HepG2 (cell line): ENCODE measurements around the gene CIROP. TPM values are rescaled to one million over a fixed set of nuclear protein-coding genes. Genes with fewer than 3 reads are reported as not detected.

Experiments used
- ARNT ChIP-seq: fragments of 450-650 bp; IDR thresholded peaks from 2 replicates; pipeline ENCODE4 v1.6.1; 2017
- BHLHE40 ChIP-seq: IDR thresholded peaks from 2 replicates; pipeline ENCODE4 v1.6.1; 2011; ENCODE audit warnings: low read length, improper control_type of control experiment
- BORCS8-MEF2B ChIP-seq: sonication (generic); formaldehyde crosslinking; IDR thresholded peaks from 2 replicates; pipeline ENCODE4 v1.8.0; 2022; ENCODE audit warnings: mild to moderate bottlenecking, missing genetic modification reagents
- CCDC6 ChIP-seq: sonication (generic); formaldehyde crosslinking; IDR thresholded peaks from 2 replicates; pipeline ENCODE4 v1.8.1; 2022; ENCODE audit warnings: mild to moderate bottlenecking, missing genetic modification reagents, moderate library complexity
- EZH2 ChIP-seq: conservative IDR thresholded peaks from 2 replicates; pipeline ENCODE4 v1.6.1; 2012; ENCODE audit warnings: mild to moderate bottlenecking, low read depth, low read length, moderate library complexity
- FIP1L1 ChIP-seq: fragments of 200-400 bp; formaldehyde crosslinking; IDR thresholded peaks from 2 replicates; pipeline ENCODE4 v1.6.1; 2018; ENCODE audit warnings: low read depth, mild to moderate bottlenecking, low read length, moderate library complexity, borderline replicate concordance; ENCODE audit not compliant: insufficient read depth
- HDAC6 ChIP-seq: fragments of 200-600 bp; sonication (generic); IDR thresholded peaks from 2 replicates; pipeline ENCODE4 v1.7.0; 2017; ENCODE audit warnings: mild to moderate bottlenecking, antibody characterized with exemption, low read length, low read depth
- IKZF4 ChIP-seq: sonication (generic); formaldehyde crosslinking; IDR thresholded peaks from 2 replicates; pipeline ENCODE4 v1.5.1; 2020; ENCODE audit warnings: borderline replicate concordance, mild to moderate bottlenecking, low read depth, missing genetic modification reagents; ENCODE audit errors: not compliant biosample characterization
- MIER3 ChIP-seq: IDR thresholded peaks from 2 replicates; pipeline ENCODE4 v1.6.1; 2016; ENCODE audit warnings: missing compliant biosample characterization, borderline replicate concordance
- NAIF1 ChIP-seq: sonication (generic); formaldehyde crosslinking; IDR thresholded peaks from 2 replicates; pipeline ENCODE4 v1.5.0; 2020; ENCODE audit warnings: mild to moderate bottlenecking, missing genetic modification reagents, borderline replicate concordance
- PHF8 ChIP-seq: sonication (generic); formaldehyde crosslinking; IDR thresholded peaks from 2 replicates; pipeline ENCODE4 v1.5.0; 2020; ENCODE audit warnings: missing genetic modification reagents
- SAP130 ChIP-seq: IDR thresholded peaks from 2 replicates; pipeline ENCODE4 v1.6.1; 2016; ENCODE audit warnings: low read depth
- TAF15 ChIP-seq: fragments of 200-400 bp; formaldehyde crosslinking; IDR thresholded peaks from one replicate; pipeline ENCODE4 v1.6.1; 2018; ENCODE audit warnings: mild to moderate bottlenecking, low read depth, low read length; ENCODE audit not compliant: poor library complexity, severe bottlenecking
- THRA ChIP-seq: sonication (generic); formaldehyde crosslinking; IDR thresholded peaks from 2 replicates; pipeline ENCODE4 v1.4.0; 2020; ENCODE audit warnings: missing genetic modification reagents, borderline replicate concordance
- ZBTB34 ChIP-seq: sonication (generic); formaldehyde crosslinking; IDR thresholded peaks from 2 replicates; pipeline ENCODE4 v1.8.0; 2022; ENCODE audit warnings: mild to moderate bottlenecking, missing genetic modification reagents
- ZNF83 ChIP-seq: sonication (generic); formaldehyde crosslinking; IDR thresholded peaks from 2 replicates; pipeline ENCODE4 v1.4.0; 2020; ENCODE audit warnings: missing genetic modification reagents, mild to moderate bottlenecking, borderline replicate concordance
- ZSCAN25 ChIP-seq: sonication (generic); formaldehyde crosslinking; IDR thresholded peaks from 2 replicates; pipeline ENCODE4 v1.8.0; 2022; ENCODE audit warnings: mild to moderate bottlenecking, missing genetic modification reagents
- polyA plus RNA-seq, 8 experiments: library from polyadenylated mRNA; depleted of rRNA in 3 of 8; stranded (reverse) in 7 of 8; unstranded in 1 of 8; fragments of >200 nt; fragmentation: Illumina TruSeq in 4 of 8; extraction: Trizol in 4 of 8; gene quantifications; 2 replicates each; pipeline versions ENCODE4 v1.2.1 to v1.2.3, GENCODE V29; 2011 to 2016; ENCODE audit warnings: low read depth in 4 of 8, missing spikeins in 1 of 8, mixed read lengths in 1 of 8; ENCODE audit not compliant: insufficient read depth in 1 of 8
- total RNA-seq, 5 experiments: library from RNA; depleted of rRNA; stranded (reverse); fragments of >200 nt; fragmentation: Illumina TruSeq; extraction: Trizol; gene quantifications; 2 replicates each; pipeline ENCODE4 v1.2.3, GENCODE V29; 2016; ENCODE audit warnings: low read depth in 1 of 5
- TF ChIP-seq, protein P1 (sequence below): IDR thresholded peaks from 2 replicates; pipeline ENCODE4 v1.6.1; 2016; ENCODE audit warnings: missing compliant biosample characterization, missing genetic modification reagents, borderline replicate concordance

Gene CIROP
- total and polyA plus RNA-seq, 2 of the 13 experiments (the other 11 are each of a cell fraction or from before 2014, with no cell fraction given): 0.07 TPM; not detected in 1

DNA sequence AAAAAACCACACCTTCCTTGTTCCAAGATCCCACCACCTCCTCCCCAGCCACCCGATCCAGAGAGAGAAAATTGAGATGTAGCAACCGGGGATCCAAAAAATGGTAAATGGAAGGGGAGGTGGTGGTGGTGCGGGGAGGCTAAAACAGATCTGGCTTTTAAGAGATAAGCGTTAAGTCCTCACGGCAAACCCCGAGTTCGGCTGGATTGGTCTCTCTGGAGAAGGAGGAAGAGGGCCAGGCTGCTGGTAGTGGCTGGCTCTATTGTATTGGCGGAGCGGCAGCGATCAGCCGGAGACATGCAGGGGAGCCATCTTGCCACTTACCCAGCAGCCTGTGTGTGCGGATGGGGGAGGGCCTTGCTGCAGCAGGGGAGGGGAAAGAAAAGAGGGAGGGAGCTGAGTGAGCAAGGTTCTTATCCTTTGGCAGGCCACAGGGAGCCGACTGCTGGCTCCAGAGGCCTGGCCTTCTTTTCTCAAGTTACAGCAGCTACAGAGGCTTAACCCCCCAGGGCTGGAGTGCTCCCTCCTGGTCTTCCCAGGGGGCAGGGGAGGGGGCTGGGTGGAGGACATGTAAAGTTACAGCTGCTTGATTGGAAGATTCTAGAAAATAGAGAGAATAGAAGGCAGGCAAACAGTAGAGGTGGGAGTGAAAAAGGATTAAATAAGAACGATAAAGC, 33.4 kb downstream of the CIROP start (continued):
- TF ChIP-seq SAP130 (CRISPR knock-in tag) (peak; percentile 91), MIER3 (CRISPR knock-in tag) (peak; percentile 51; the same call in 1 of the 2 replicates), BHLHE40 (0 out of 2 replicates have a peak, but pooled peaks have one; percentile 24), BORCS8-MEF2B (CRISPR knock-in tag) (peak; percentile 61), TAF15 (peak; percentile 62), HDAC6 (no peak), NAIF1 (CRISPR knock-in tag) (peak; percentile 61; the same call in 1 of the 2 replicates), CCDC6 (CRISPR knock-in tag) (peak; percentile 94), ARNT (no peak), ZSCAN25 (CRISPR knock-in tag) (peak; percentile 91; the same call in 1 of the 2 replicates), EZH2 (no peak), ZNF83 (CRISPR knock-in tag) (no peak; the same call in 1 of the 2 replicates), ZBTB34 (peak; percentile 65; the same call in 1 of the 2 replicates), PHF8 (peak; percentile 88), FIP1L1 (peak; percentile 46; the same call in 1 of the 2 replicates), THRA (CRISPR knock-in tag) (peak; percentile 63; the same call in 1 of the 2 replicates), IKZF4 (CRISPR knock-in tag) (peak; percentile 89)
- TF ChIP-seq, protein P1, sequence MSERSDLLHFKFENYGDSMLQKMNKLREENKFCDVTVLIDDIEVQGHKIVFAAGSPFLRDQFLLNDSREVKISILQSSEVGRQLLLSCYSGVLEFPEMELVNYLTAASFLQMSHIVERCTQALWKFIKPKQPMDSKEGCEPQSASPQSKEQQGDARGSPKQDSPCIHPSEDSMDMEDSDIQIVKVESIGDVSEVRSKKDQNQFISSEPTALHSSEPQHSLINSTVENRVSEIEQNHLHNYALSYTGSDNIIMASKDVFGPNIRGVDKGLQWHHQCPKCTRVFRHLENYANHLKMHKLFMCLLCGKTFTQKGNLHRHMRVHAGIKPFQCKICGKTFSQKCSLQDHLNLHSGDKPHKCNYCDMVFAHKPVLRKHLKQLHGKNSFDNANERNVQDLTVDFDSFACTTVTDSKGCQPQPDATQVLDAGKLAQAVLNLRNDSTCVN (CRISPR knock-in tag): peak; percentile 59; the same call in 1 of the 2 replicates
